Astrocyte of the hippocampus (primary cell): ENCODE results near the gene KCNH2.

Source experiments
- DNase-seq: peaks from one replicate; pipeline ENCODE4 v3.0.0; 2011; ENCODE audit warnings: low read depth, low spot score

Gene KCNH2

DNA sequence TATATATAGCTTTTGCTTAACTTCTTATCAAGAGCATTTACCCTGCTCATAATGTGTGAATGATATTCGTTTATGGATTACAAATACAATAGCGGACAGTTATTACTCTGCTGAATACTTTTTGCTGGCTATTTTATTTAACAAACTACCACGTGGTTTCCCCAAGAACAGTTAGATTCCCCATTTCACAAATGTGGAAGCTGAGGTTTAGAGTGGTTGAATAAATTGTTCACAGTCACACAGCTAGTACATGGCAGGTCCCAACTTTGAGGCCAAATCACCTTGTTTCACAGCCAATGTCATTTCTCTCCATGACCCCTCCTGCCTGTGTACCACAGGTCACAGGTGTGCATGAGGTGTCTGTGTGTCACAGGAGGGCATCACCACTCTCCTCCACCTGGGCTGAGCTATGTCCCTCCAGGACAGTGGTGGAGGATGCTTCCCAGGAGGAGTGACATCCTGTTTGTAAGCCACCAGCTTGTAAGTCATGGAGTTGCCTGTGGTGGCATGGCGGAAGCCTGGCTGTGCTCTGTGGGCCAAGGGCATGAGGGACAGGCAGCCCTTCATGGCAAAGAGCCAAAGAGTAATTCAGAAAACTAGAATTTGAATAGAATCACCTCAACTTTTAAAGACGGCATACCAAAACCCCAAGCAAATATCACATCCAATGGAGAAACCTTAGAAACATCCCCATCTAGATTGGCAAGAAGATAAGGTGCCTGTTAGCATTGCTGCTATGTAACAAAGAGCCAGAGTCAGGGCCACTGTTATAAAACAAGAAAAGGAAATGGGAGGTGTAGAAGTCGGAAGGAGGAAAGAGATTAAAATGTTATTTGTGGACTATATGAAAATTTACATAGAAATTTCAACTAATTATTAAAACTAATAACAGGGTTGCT, 73.9 kb downstream of the KCNH2 start:
- DNase-seq, result no peak

DNA sequence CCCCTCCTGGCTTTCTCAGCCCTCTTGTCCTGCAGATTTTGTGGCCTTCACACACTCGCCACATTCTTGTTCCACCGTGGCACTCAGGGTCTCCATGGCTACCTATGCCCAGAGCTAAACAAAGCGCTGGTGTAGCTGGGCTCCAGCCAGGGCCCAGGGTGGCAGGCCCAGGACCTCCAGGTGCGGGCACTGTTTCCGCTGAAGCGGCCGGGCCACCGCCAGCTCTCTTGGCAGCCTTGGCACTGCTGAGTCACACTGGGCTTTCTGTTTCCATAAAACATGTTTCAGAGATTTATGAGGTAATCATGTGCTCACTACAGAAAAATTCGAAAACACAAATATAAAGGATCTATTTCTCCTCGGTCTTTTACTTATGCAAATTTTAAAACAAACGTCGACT, 74.5 kb downstream of the KCNH2 start:
- DNase-seq, result peak; percentile 95

DNA sequence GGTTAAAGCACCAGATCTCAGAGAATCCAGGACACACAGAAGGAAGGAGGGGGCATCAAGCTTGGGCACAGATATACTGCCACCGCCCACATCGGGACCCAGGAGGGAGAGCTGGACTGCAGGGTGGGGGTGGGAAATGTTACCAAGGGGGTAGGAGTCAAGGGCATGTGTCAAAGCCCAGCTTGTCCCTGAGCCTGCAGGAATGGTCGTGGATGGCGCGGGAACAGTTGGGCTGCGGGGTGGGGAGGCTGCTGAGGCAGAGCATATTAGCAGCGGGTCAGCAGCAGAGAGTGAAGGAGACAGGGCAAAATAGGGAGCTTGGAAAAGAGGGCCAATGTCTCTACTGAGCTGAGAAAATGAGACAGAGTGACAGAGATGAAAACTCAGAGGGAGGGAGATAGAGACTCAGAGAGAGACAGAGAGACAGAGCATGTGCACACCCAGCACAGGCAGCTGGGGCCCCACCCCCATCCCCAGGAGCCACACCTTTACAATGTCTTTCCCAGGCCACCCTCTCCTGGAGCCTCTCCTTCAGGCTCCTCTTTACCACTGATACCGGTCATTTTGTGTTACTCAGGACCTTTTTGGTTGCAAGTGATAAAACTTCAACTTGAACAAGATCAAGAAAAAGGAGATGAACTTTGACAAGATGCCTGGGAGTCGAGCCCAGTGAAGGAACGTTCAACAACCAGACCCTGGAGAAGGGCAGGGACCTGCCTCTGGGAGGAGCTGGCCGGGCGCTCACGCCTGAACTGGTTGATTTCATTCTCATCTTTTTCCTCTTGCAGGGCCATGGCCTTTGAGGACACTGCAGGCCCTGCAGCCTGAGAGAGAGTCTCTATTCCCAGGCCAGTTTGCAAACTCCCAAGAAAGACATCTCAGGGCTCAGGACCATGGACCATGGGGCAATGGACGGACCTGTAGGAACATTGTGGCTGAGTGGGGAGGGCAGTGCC, 75.8 kb downstream of the KCNH2 start:
- DNase-seq, result no peak

DNA sequence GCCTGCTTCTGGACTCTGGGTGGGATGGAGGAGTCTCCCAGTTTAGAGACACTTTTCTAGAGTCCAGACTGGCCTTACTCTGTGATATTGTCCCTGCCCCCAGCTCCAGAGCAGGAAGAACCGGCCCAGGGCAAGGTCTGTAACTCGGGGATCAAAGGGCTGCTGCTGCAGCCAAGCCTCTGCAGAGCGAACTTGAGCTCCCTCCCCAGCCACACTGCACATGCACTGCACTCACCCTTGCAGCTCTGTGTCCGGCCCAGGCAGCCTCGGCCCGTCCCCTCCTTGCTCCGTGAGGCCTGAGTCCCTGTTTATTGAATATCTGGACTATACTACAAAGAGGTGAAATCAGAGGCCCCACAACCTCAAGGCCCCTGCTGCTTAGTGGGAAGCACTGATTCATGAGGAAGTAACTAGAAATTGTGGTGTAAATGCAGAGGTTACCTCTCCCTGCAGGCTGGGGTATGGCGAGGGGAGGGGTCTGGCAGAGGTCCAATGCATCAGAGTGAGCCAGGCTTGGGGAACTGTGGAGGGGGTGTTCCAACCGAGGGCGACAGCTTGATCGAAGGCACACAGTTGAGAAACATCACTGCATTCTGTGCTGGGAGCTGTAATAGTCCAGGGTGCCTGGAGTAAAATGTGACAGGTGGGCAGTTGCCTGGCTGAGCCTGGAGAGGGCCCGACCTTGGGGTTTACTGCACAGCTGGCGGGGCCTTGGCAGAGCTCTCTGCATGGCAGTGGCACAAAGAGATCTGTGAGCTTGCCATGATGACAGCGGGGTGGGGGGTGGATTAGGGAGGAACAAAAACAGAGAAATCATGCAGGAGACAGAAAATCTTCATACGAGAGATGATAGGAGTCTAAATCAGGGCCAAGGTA, 76.7 kb downstream of the KCNH2 start:
- DNase-seq, result peak; percentile 50

DNA sequence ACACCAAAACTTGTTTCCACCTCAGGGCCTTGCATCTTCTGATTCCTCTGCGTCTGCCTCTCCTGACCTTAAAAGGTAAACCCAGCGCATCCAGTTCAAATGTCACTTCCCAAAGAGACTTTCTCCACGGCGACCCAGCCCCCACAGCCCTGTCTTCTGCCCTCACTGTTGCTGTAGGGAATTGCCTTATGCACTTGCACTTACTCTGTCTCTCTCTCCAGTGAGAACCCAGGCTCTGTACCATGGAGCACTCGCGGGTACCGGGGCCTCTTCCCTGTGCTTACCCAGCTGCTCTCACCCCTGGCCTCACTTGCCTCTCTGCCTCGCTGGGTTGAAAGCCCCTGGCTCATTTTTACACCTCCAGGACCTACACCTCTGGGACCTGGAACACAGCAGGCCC, 77.4 kb downstream of the KCNH2 start:
- DNase-seq, result no peak

DNA sequence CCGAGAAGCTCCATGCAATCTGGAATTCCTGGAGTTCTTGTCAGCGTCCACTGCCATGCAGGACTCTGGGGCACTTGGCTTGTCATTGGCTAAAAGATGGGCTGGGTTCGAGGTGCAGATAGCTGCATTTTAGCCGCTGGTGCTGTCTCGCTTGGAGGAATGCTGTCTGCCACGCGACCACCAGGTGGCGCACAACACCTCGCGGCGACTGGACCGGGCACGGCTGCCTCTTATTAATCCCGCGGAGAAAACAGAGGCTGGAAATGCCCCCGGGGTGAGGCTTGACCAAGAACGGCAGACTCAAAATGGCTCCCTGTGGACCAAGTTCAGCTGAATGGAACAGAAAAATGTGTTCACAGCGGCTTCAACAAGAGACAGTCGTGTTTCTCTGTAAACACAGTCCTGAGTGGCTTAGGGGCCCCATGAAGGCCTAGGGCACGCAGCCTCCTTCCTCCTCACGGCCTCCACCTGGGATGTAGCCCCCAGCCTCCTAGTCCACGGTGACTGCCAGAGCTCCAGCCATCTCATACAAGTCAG, 79.6 kb downstream of the KCNH2 start:
- peak; percentile 89 for DNase-seq

DNA sequence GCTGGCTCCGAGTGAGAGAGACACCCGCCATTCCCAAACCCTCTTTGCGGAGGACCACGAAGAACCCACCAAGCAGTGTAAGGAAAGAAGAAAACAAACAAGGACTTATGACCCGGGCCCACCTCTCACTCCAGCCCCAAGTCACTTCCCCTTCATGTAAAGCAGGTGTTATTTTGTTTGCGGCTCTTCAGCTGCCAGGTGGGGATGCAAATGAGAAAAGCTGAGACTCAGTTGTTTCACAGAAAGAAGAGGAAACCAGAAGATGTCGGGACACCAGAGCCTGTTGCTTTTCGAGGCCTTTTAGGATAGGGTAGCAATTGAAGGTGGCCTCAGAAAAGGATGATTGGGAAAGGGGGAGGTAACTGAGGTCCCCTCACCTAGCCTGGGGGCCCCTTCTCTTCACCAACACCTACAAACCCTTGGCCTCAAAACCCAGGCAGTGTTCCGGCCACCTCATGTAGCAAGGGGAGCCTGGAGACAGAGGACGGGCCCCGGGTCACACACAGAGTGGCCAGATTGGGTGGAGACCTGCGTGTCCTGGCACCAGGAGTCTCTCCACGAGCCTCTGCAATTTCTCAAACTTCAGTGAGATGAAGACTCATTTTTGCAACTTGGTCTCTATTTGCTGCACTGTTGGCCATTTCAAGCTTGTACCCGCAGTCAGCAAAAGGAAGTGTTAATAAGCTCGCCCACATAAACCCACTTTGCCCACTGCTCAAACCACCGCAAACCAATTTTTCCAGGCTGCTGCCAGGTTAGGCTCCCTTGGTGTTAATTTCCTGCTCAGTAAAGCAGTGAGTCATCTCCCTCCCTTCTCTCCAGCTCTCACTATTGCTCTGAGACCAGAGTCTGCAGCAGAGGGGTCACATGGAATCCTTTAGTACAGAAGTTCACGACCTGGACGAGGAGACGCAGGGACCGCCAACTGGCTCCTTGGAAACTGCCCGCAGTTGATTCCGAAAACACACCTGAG, 80.3 kb downstream of the KCNH2 start:
- DNase-seq, result peak; percentile 72

DNA sequence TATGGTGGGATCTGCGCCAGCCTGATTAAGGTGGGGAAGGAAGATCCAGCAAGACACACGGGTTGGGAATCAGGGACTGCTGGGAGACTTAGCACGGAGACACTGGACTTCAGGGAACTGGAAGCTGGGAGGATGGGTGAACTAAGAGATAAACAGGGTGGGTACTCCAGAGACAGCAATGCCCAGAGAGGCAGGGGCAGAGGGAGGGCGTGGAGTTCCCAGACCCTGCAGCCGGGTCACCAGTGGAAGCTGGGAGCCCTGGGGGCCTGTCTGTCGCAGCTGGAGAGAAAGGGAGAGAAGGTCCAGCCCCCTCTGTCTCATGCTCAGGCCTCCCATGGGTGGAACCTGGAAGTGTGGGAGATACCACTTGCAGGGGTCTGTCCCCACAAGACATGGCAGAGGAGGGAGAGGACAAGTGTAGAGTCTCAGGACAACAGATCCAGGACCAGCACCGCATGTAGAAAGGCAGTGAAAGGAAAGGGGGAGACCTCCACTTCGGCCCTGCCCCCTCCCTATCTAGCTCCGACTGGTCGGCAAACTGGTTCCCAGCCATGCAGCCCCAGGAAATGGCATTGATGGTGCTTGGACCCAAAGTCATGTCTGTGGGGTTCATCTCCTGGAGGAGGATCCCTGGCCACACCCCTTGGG, 81.4 kb downstream of the KCNH2 start:
- no peak for DNase-seq

DNA sequence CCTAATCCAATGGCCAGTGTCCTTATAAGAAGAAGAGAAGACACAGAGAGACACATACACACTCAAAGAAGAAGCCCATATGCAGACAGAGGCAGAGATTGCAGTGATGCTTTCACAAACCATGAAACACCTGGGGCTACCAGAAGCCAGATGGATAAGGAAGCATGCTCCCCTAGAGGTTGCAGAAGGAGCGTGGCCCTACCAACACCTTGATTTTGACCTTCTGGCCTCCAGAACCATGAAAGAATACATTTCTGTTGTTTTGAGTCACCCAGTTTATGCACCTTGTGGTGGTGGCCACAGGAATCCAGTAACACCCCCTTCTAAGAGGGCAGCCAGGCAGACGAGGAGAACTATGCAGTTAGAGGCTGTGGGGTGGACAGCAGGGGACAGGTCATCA, 82.3 kb downstream of the KCNH2 start:
- DNase-seq, result no peak
